Upper lobe of left lung (tissue), 6 donors: ENCODE results near the gene CCDC9. TPM values are rescaled to one million over a fixed set of nuclear protein-coding genes. Genes with fewer than 3 reads are reported as not detected.

Experiments used
- ATAC-seq, 2 donors: fragments of 200-7000 bp; cut with Tn5 transposase; one replicate each; pipeline ENCODE4 v1.9.1; 2022; ENCODE audit warnings: mild to moderate bottlenecking in 2 of 2, moderate library complexity in 2 of 2; ENCODE audit not compliant: low FRiP score in 2 of 2
- DNase-seq, 2 donors: peaks; one replicate each; pipeline ENCODE4 v3.0.0-alpha.2; 2019 to 2020
- H3K27ac ChIP-seq, 4 donors: fragments of 200-600 bp; sonication (generic); one replicate each; pipeline ENCODE4 v1.5.1; 2016 to 2019
- H3K27me3 ChIP-seq, 4 donors: fragments of 200-600 bp; sonication (generic); one replicate each; pipeline ENCODE4 v1.5.1; 2017 to 2019
- H3K36me3 ChIP-seq, 4 donors: fragments of 200-600 bp; sonication (generic); one replicate each; pipeline ENCODE4 v1.5.1; 2016 to 2019
- H3K4me1 ChIP-seq, 4 donors: fragments of 200-600 bp; sonication (generic); one replicate each; pipeline ENCODE4 v1.5.1; 2018 to 2019
- H3K4me3 ChIP-seq, 4 donors: fragments of 200-600 bp; sonication (generic); one replicate each; pipeline ENCODE4 v1.5.1; 2017 to 2019; ENCODE audit warnings: mild to moderate bottlenecking in 2 of 4, moderate library complexity in 1 of 4
- H3K9me3 ChIP-seq, 4 donors: fragments of 200-600 bp; sonication (generic); one replicate each; pipeline ENCODE4 v1.5.1; 2018 to 2019
- CTCF ChIP-seq, 6 experiments: fragments of 450-650 bp in 4 of 6; fragments of 200-600 bp in 2 of 6; sonication (generic) in 2 of 6; IDR thresholded peaks; one replicate each; pipeline ENCODE4 v1.5.1; 2016 to 2019; ENCODE audit warnings: antibody characterized with exemption in 6 of 6
- EP300 ChIP-seq, 4 donors: sonication (generic); formaldehyde crosslinking; IDR thresholded peaks; one replicate each; pipeline ENCODE4 v1.5.1; 2017; ENCODE audit warnings: antibody characterized with exemption in 4 of 4, control low read depth in 2 of 4
- POLR2A ChIP-seq, 4 donors: fragments of 450-650 bp; IDR thresholded peaks; one replicate each; pipeline ENCODE4 v1.5.1; 2016 to 2017; ENCODE audit warnings: antibody characterized with exemption in 4 of 4, mild to moderate bottlenecking in 2 of 4
- POLR2AphosphoS5 ChIP-seq, 2 donors: sonication (generic); formaldehyde crosslinking; IDR thresholded peaks; one replicate each; pipeline ENCODE4 v1.5.1; 2017; ENCODE audit warnings: antibody characterized with exemption in 2 of 2
- WGBS, 2 donors: methylation state at CpG; one replicate each; pipeline ENCODE4 v1.1.5; 2017 to 2018; 5-methylcytosine and 5-hydroxymethylcytosine counted together
- total RNA-seq, 6 donors: library from RNA; depleted of rRNA in 4 of 6; stranded (reverse); fragments of >200 nt in 4 of 6; gene quantifications; one replicate each; pipeline versions ENCODE4 v1.1.0 to v1.2.1, GENCODE V29; 2016 to 2021
- donor health status: DM: no; HTN: no; CAD: no; lungs with moderate emphysema.
- donor health status: DM: no; HTN: yes; CAD: no; lungs with severe emphysema.

CCDC9 gene
- total RNA-seq, 6 donors from 2014 or later, result 18.2 to 91.1 (median 35.0) TPM

- DNase-seq, result no peak
- no peaks in the 10 kb centered on the region for H3K27me3 ChIP-seq
These were observed 40.7 kb upstream of the CCDC9 start for GRCh38 chr19:47215581-47215980.

DNA sequence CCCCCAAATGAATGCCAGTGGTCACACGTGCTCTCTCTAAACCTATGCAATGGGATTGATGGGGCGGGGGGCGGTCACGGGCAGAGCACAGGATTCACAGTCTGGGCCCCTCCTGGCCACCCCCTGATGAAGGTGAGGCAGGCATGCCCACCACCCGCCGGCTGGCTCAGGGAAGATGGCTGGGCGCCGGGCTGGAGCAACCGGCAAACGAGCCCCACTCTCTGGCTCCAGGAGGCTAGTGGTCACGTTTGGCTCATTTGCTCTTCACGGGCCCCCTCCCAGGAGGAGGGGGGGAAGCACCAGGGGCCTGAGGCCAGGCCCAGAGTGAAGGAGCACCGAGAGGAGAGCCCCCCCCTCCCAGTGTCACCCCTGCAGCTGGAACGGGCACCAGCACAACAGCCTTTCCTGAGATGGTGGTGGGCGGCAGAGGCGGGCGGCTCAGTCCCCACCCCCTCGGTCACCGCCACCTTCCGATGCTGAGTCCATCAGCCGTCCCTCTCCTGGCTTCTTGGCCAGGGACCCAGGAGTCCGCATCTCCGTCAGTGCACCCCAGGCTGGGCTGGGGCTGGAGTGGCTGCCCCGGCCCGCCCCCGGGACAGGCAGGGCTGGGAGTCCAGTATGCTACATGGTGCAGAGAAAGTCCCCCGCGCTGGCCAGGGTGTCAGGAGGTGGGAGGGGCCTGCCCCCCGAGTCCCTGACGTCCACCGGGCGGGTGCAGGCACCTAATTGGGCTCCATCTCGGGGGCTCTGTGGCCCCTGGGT, 35.1 kb upstream of the CCDC9 start:
- H3K4me1 ChIP-seq, result peaks cover 8 to 10% (median 9%) of the 10 kb centered on the region in 4 donors
- H3K36me3 ChIP-seq, result peaks cover 0 to 34% (median 22%) of the 10 kb centered on the region in 4 donors
- no peak overlapping the region for H3K27ac ChIP-seq
- TF ChIP-seq POLR2AphosphoS5 (IDR thresholded peaks at IDR 0.05) (no peak), EP300 (IDR thresholded peaks at IDR 0.05) (no peak), CTCF (IDR thresholded peaks at IDR 0.05) (no peak), POLR2A (IDR thresholded peaks at IDR 0.05) (no peak)
- ATAC-seq (no peak), DNase-seq (peak in 1 of 2 donors; percentile 61)
- H3K27me3 ChIP-seq, result no peaks in the 10 kb centered on the region
- H3K9me3 ChIP-seq, result no peaks in the 10 kb centered on the region
- no peak overlapping the region for H3K4me3 ChIP-seq
- 90 to 100% methylated on average over 1 to 33 of the region's 33 CpGs for WGBS, 2 donors

More at GRCh38 chr19:47215581-47215980, 40.7 kb upstream of the CCDC9 start:
- H3K4me3 ChIP-seq, result no peak overlapping the region
- ATAC-seq, result no peak
- H3K4me1 ChIP-seq, result peaks cover 5 to 6% (median 6%) of the 10 kb centered on the region in 4 donors
- no peaks in the 10 kb centered on the region for H3K9me3 ChIP-seq
- no peak overlapping the region for H3K27ac ChIP-seq
- TF ChIP-seq EP300 (IDR thresholded peaks at IDR 0.05) (no peak), POLR2AphosphoS5 (IDR thresholded peaks at IDR 0.05) (no peak), POLR2A (IDR thresholded peaks at IDR 0.05) (no peak), CTCF (IDR thresholded peaks at IDR 0.05) (no peak)
- peaks cover 0 to 7% (median 2%) of the 10 kb centered on the region in 4 donors for H3K36me3 ChIP-seq
- WGBS, 2 donors, result 94 to 98% methylated on average over 5 of the region's 5 CpGs

DNA sequence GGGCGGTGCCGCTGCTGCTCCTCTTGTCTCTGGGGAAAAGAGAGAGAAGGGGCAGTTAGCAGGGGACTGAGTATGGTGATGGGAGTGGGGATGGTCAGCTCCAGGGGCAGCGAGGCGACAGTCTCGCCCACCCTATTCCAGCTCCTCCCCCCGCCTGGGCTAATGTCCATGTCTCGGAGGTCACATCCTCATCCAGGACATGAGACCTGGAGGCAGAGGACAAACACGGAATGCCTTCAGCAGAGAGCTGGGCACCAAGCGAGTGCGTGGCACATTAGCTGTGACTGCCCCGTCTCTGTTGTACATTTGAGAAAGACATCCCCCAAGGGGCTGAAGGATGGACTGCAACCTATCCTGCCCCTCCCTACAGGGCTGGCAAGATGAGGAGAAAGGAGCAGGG, 34.4 kb upstream of the CCDC9 start:
- WGBS, 2 donors, result 95% methylated on average over 11 of the region's 11 CpGs
- no peak overlapping the region for H3K27ac ChIP-seq

GRCh38 chr19:47225746-47226425, 30.4 kb upstream of the CCDC9 start:
- Histone ChIP-seq H3K9me3 (no peaks in the 10 kb centered on the region), H3K4me3 (peak overlapping the region; percentile 56 to 99 (median 94)), H3K27me3 (no peaks in the 10 kb centered on the region), H3K27ac (peak overlapping the region; percentile 98 to 100 (median 100)), H3K36me3 (peaks cover 0 to 26% (median 17%) of the 10 kb centered on the region in 4 donors), H3K4me1 (peaks cover 36 to 54% (median 44%) of the 10 kb centered on the region in 4 donors)
- peak; percentile 81 to 84 for ATAC-seq
- DNase-seq, result peak; percentile 87 to 98
- WGBS, 2 donors, result 6 to 14% methylated on average over 9 to 24 of the region's 59 CpGs
- peak in 1 of 4 donors; percentile 78 for TF ChIP-seq EP300 (IDR thresholded peaks at IDR 0.05)
- peak; percentile 100 for TF ChIP-seq POLR2A (IDR thresholded peaks at IDR 0.05)
- peak; percentile 99 to 100 for TF ChIP-seq POLR2AphosphoS5 (IDR thresholded peaks at IDR 0.05)
- TF ChIP-seq CTCF (IDR thresholded peaks at IDR 0.05), result peak; percentile 51 to 81 (median 76)

More for the DNA sequence above, 34.4 kb upstream of the CCDC9 start:
- Histone ChIP-seq H3K4me3 (no peak overlapping the region), H3K36me3 (peaks cover 0 to 34% (median 22%) of the 10 kb centered on the region in 4 donors), H3K9me3 (no peaks in the 10 kb centered on the region), H3K27me3 (no peaks in the 10 kb centered on the region), H3K4me1 (peaks cover 14 to 16% (median 15%) of the 10 kb centered on the region in 4 donors)
- no peak for DNase-seq
- TF ChIP-seq CTCF (IDR thresholded peaks at IDR 0.05) (no peak), EP300 (IDR thresholded peaks at IDR 0.05) (no peak), POLR2A (IDR thresholded peaks at IDR 0.05) (no peak), POLR2AphosphoS5 (IDR thresholded peaks at IDR 0.05) (no peak)
- ATAC-seq, result no peak
